H1 (cell line): ENCODE measurements around the gene INPPL1. TPM values are rescaled to one million over a fixed set of nuclear protein-coding genes. Genes with fewer than 3 reads are reported as not detected.

Experiments used
- CTCF ChIA-PET: fragments of 300-600 bp; sonication (Branson Sonifier 250); formaldehyde crosslinking; loops from one replicate; lab custom pipeline; 2021; ENCODE audit not compliant: partially characterized antibody; lab: Charles Lee
- POLR2A ChIA-PET: fragments of 300-600 bp; sonication (Branson Sonifier 250); formaldehyde crosslinking; loops from one replicate; lab custom pipeline; 2021; ENCODE audit warnings: inconsistent platforms; ENCODE audit not compliant: partially characterized antibody; lab: Charles Lee
- DNase-seq, 2 experiments: peaks; one replicate each; pipeline versions ENCODE4 v3.0.0 to v3.0.0-alpha.2; 2010 to 2022; ENCODE audit warnings: low spot score in 2 of 2, low read depth in 1 of 2, mixed read lengths in 1 of 2
- FAIRE-seq: peaks from 2 replicates; lab custom pipeline; 2011; peaks lifted over from hg19 to GRCh38; lab: Jason Lieb, UNC
- H2AFZ ChIP-seq: 2 replicates; pipeline ENCODE4 v1.8.1; 2012; ENCODE audit warnings: low read length, inconsistent platforms
- H2AK5ac ChIP-seq: 2 replicates; pipeline ENCODE4 v1.6.1; 2013; ENCODE audit warnings: low read depth, low read length
- H2BK120ac ChIP-seq: replicated peaks from 2 replicates; pipeline ENCODE3; 2013; ENCODE audit warnings: low read depth, low read length, inconsistent platforms
- H2BK12ac ChIP-seq: 2 replicates; pipeline ENCODE4 v1.6.1; 2013; ENCODE audit warnings: low read depth, low read length
- H2BK15ac ChIP-seq: 2 replicates; pipeline ENCODE4 v1.6.1; 2013; ENCODE audit warnings: low read length
- H2BK20ac ChIP-seq: 2 replicates; pipeline ENCODE4 v1.6.1; 2013; ENCODE audit warnings: low read length
- H2BK5ac ChIP-seq: 2 replicates; pipeline ENCODE4 v1.6.1; 2013; ENCODE audit warnings: low read depth, low read length
- H3K14ac ChIP-seq: 2 replicates; pipeline ENCODE4 v1.6.1; 2013; ENCODE audit warnings: inconsistent platforms; ENCODE audit not compliant: insufficient read length
- H3K18ac ChIP-seq: 2 replicates; pipeline ENCODE4 v1.6.1; 2013; ENCODE audit warnings: low read length; ENCODE audit errors: extremely low read depth
- H3K23ac ChIP-seq: 2 replicates; pipeline ENCODE4 v1.6.1; 2013; ENCODE audit warnings: inconsistent platforms; ENCODE audit not compliant: insufficient read length
- H3K23me2 ChIP-seq: 2 replicates; pipeline ENCODE4 v1.6.1; 2013; ENCODE audit warnings: low read depth, low read length
- H3K27ac ChIP-seq: 2 replicates; pipeline ENCODE4 v1.6.1; 2011; ENCODE audit warnings: low read depth, low read length, inconsistent platforms
- H3K27me3 ChIP-seq, 4 experiments: replicated peaks in 1 of 4; 1 replicate in 1 of 4; 2 replicates in 3 of 4; pipeline versions ENCODE4 v1.6.1 to v1.8.1; 2011 to 2013; ENCODE audit warnings: low read length in 3 of 4, mild to moderate bottlenecking in 3 of 4, inconsistent platforms in 2 of 4, mixed read lengths in 2 of 4, moderate library complexity in 1 of 4; ENCODE audit not compliant: control insufficient read depth in 3 of 4, insufficient read depth in 3 of 4; ENCODE audit errors: extremely low read depth in 1 of 4
- H3K36me3 ChIP-seq, 4 experiments: 2 replicates each; pipeline versions ENCODE4 v1.6.1 to v1.8.1; 2011 to 2013; ENCODE audit warnings: mild to moderate bottlenecking in 4 of 4, low read length in 3 of 4, moderate library complexity in 2 of 4, control low read depth in 1 of 4, inconsistent platforms in 1 of 4; ENCODE audit not compliant: insufficient read depth in 4 of 4, control insufficient read depth in 2 of 4
- H3K4ac ChIP-seq: replicated peaks from 2 replicates; pipeline ENCODE3; 2013; ENCODE audit warnings: low read length, low read depth, mixed read lengths, inconsistent platforms; ENCODE audit not compliant: insufficient read length
- H3K4me1 ChIP-seq, 4 experiments: replicated peaks in 1 of 4; 1 replicate in 1 of 4; 2 replicates in 3 of 4; pipeline versions ENCODE4 v1.6.1 to v1.8.1; 2011 to 2013; ENCODE audit warnings: low read length in 3 of 4, inconsistent platforms in 2 of 4, mixed read lengths in 1 of 4; ENCODE audit not compliant: insufficient read depth in 4 of 4, control insufficient read depth in 3 of 4
- H3K4me2 ChIP-seq, 2 experiments: 2 replicates each; pipeline versions ENCODE4 v1.6.1 to v1.8.1; 2011 to 2013; ENCODE audit warnings: low read depth in 2 of 2, low read length in 2 of 2, control low read depth in 1 of 2, inconsistent platforms in 1 of 2, mild to moderate bottlenecking in 1 of 2; ENCODE audit not compliant: insufficient read depth in 1 of 2
- H3K4me3 ChIP-seq, 4 experiments: fragments of 200-600, 300-600 bp in 1 of 4; sonication (generic), shearing (Covaris generic), sonication (Bioruptor Twin) in 1 of 4; 2 replicates each; pipeline versions ENCODE4 v1.5.1 to v1.8.1; 2011 to 2016; ENCODE audit warnings: low read length in 4 of 4, low read depth in 3 of 4, control low read depth in 2 of 4, inconsistent platforms in 2 of 4, mild to moderate bottlenecking in 2 of 4, mixed read lengths in 1 of 4, moderate library complexity in 1 of 4; ENCODE audit not compliant: insufficient read depth in 2 of 4; ENCODE audit errors: extremely low read depth in 1 of 4
- H3K56ac ChIP-seq: replicated peaks from 2 replicates; pipeline ENCODE3; 2013; ENCODE audit warnings: low read depth, mild to moderate bottlenecking, mixed read lengths, low read length, inconsistent platforms; ENCODE audit not compliant: insufficient read length
- H3K79me1 ChIP-seq: 2 replicates; pipeline ENCODE4 v1.6.1; 2013; ENCODE audit warnings: low read depth, low read length, control low read depth
- H3K79me2 ChIP-seq, 2 experiments: 2 replicates each; pipeline versions ENCODE4 v1.6.1 to v1.8.1; 2012 to 2013; ENCODE audit warnings: low read length in 2 of 2, mild to moderate bottlenecking in 2 of 2, inconsistent platforms in 1 of 2; ENCODE audit not compliant: insufficient read depth in 2 of 2, control insufficient read depth in 1 of 2
- H3K9ac ChIP-seq, 4 experiments: replicated peaks in 1 of 4; 1 replicate in 1 of 4; 2 replicates in 3 of 4; pipeline versions ENCODE4 v1.6.1 to v1.8.1; 2011 to 2013; ENCODE audit warnings: low read depth in 3 of 4, low read length in 3 of 4, control low read depth in 2 of 4, mild to moderate bottlenecking in 2 of 4, moderate library complexity in 2 of 4, inconsistent platforms in 1 of 4; ENCODE audit errors: extremely low read depth in 1 of 4
- H3K9me3 ChIP-seq, 2 experiments: 2 replicates each; pipeline versions ENCODE4 v1.6.1 to v1.8.1; 2012 to 2013; ENCODE audit warnings: mild to moderate bottlenecking in 2 of 2, moderate library complexity in 2 of 2, control low read depth in 1 of 2, inconsistent platforms in 1 of 2, low read depth in 1 of 2, low read length in 1 of 2, mixed read lengths in 1 of 2; ENCODE audit not compliant: insufficient read depth in 2 of 2
- H4K20me1 ChIP-seq, 2 experiments: replicated peaks in 1 of 2; 2 replicates each; pipeline versions ENCODE3 to v1.8.1; 2011 to 2013; ENCODE audit warnings: inconsistent platforms in 2 of 2, low read length in 2 of 2, mild to moderate bottlenecking in 1 of 2; ENCODE audit not compliant: insufficient read depth in 2 of 2, control insufficient read depth in 1 of 2
- H4K5ac ChIP-seq: 2 replicates; pipeline ENCODE4 v1.6.1; 2013; ENCODE audit warnings: low read length, low read depth, mixed read lengths, inconsistent platforms; ENCODE audit not compliant: insufficient read length
- H4K8ac ChIP-seq: 2 replicates; pipeline ENCODE4 v1.8.0; 2013; ENCODE audit warnings: mild to moderate bottlenecking, moderate library complexity, low read length, inconsistent platforms; ENCODE audit not compliant: insufficient read depth; ENCODE audit errors: extremely low read depth
- H4K91ac ChIP-seq: replicated peaks from 2 replicates; pipeline ENCODE3; 2013; ENCODE audit warnings: low read length, mixed read lengths, inconsistent platforms; ENCODE audit not compliant: insufficient read length
- ASH2L ChIP-seq: fragments of 200-600, 300-600 bp; sonication (generic); IDR thresholded peaks from one replicate; pipeline ENCODE4 v1.7.1; 2017; ENCODE audit warnings: low read length
- CREB1 ChIP-seq: IDR thresholded peaks from 2 replicates; pipeline ENCODE4 v1.6.1; 2012; ENCODE audit warnings: inconsistent platforms
- EGR1 ChIP-seq: IDR thresholded peaks from 2 replicates; pipeline ENCODE4 v1.6.1; 2011; ENCODE audit warnings: low read depth, low read length, borderline replicate concordance
- EP300 ChIP-seq, 2 experiments: IDR thresholded peaks; 1 replicate in 1 of 2; 2 replicates in 1 of 2; pipeline ENCODE4 v1.6.1; 2011 to 2012; ENCODE audit warnings: low read depth in 2 of 2, low read length in 2 of 2, mild to moderate bottlenecking in 2 of 2, borderline replicate concordance in 1 of 2, inconsistent platforms in 1 of 2, moderate library complexity in 1 of 2
- KDM4A ChIP-seq: IDR thresholded peaks from one replicate; pipeline ENCODE4 v1.7.1; 2012; ENCODE audit warnings: low read depth, mild to moderate bottlenecking, moderate library complexity, low read length, inconsistent platforms; ENCODE audit not compliant: severe bottlenecking
- PHF8 ChIP-seq: fragments of 200-600 bp; sonication (generic); conservative IDR thresholded peaks from 2 replicates; pipeline ENCODE4 v1.7.1; 2012; ENCODE audit warnings: low read depth, mild to moderate bottlenecking, inconsistent platforms, low read length, moderate library complexity
- SP4 ChIP-seq: IDR thresholded peaks from 2 replicates; pipeline ENCODE4 v1.6.1; 2012; ENCODE audit warnings: low read length, inconsistent platforms
- TBP ChIP-seq: IDR thresholded peaks from 2 replicates; pipeline ENCODE4 v1.6.1; 2011; ENCODE audit warnings: low read depth, low read length, improper control_type of control experiment
- WGBS, 2 experiments: shearing (Covaris generic) in 1 of 2; methylation state at CpG; one replicate each; pipeline versions ENCODE4 v1.1.6 to v1.1.7; 2013 to 2015; ENCODE audit warnings: low lambda C conversion rate in 2 of 2, mixed read lengths in 2 of 2, inconsistent platforms in 1 of 2, low coverage in 1 of 2, missing lambda C conversion rate in 1 of 2; ENCODE audit not compliant: insufficient replicate concordance in 2 of 2, insufficient coverage in 1 of 2, insufficient read length in 1 of 2; ENCODE audit errors: extremely low coverage in 1 of 2, missing lambda C conversion rate in 1 of 2; 5-methylcytosine and 5-hydroxymethylcytosine counted together
- polyA plus RNA-seq, 7 experiments: library from polyadenylated mRNA; depleted of rRNA in 3 of 7; stranded (reverse) in 5 of 7; unstranded in 2 of 7; fragments of >200 nt in 5 of 7; fragments of 200-250 nt in 2 of 7; gene quantifications; 1 replicate in 5 of 7; 2 replicates in 1 of 7; 4 replicates in 1 of 7; pipeline versions ENCODE4 v1.2.1 to v1.2.3, GENCODE V29; 2011 to 2013; ENCODE audit warnings: missing spikeins in 2 of 7, mixed read lengths in 2 of 7
- total RNA-seq: library from RNA; stranded (reverse); fragmentation: NEBNext Ultra II Directional; extraction: Animal tissue kit (Norgen Biotek cat#: 25700); gene quantifications from 2 replicates; pipeline ENCODE4 v1.2.1, GENCODE V29; 2021

The INPPL1 gene
- total and polyA plus RNA-seq, 2 of the 8 experiments (the other 6 are each of a cell fraction or from before 2014, with no cell fraction given) = 54.5 to 79.5 TPM

DNA sequence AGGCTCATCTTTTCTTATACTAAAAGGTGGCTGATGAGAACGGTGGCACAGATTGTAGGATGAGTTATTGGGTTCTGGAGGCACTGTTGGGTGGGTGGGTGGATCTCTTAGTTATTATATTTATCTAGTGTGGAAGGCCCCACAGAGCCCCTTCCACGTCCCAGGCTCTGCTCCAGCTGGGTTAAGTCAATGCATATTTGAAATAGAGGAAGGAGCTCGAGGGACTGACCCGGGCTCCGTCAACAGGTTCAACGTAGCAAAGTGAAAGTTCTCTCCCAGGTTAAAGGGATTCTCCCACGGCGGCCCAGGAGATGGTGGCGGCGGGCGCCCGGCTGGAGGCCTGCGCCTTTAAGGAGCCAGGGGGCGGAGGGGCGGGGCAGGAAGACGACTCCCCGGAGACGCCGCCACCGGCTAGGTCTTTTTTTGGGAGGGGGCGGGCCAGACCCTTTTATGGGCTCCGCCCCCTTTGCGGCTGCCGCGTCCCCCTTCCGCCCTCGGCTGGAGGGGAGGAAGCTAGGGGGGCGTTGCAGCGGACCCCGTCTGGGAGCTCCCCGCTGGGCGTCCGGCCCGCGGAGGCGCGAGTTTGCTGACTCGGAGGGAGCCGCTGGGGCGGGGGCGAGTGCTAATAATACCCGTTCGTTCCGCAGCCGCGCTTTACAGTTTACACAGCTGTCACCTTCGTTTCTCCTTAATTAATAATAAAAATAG is 1.5 kb upstream of the INPPL1 start:
- Histone ChIP-seq H3K4ac (no peak overlapping the region), H3K27ac (no peak overlapping the region), H2BK15ac (no peak overlapping the region), H3K9me3 (no peaks in the 10 kb centered on the region), H3K23me2 (peaks cover 15% of the 10 kb centered on the region), H3K9ac (no peak overlapping the region; a peak in 1 of 7 replicates), H3K4me3 (peak overlapping the region; percentile 67 to 89 (median 76)), H2AK5ac (no peak overlapping the region), H2BK120ac (no peak overlapping the region), H2AFZ (0 out of 2 replicates have a peak overlapping the region, but pooled peaks have one; percentile 13), H3K4me2 (peak overlapping the region; percentile 84 to 95), H3K4me1 (peaks cover 10 to 11% (median 11%) of the 10 kb centered on the region in 4 experiments; a peak in 6 of 7 replicates), H3K18ac (peak overlapping the region; percentile 32; the same call in 1 of the 2 replicates), H2BK12ac (no peak overlapping the region), H4K5ac (no peak overlapping the region), H4K8ac (peak overlapping the region; percentile 51; the same call in 1 of the 2 replicates), H2BK5ac (peak overlapping the region; percentile 61; the same call in 1 of the 2 replicates), H3K14ac (no peak overlapping the region), H4K20me1 (peaks cover 4 to 12% of the 10 kb centered on the region in 2 experiments), H3K79me2 (peaks cover 0 to 11% of the 10 kb centered on the region in 2 experiments; a peak in 2 of 4 replicates), H2BK20ac (0 out of 2 replicates have a peak overlapping the region, but pooled peaks have one; percentile 80), H3K27me3 (no peaks in the 10 kb centered on the region; a peak in 2 of 7 replicates), H3K23ac (no peak overlapping the region), H3K36me3 (no peaks in the 10 kb centered on the region), H3K56ac (no peak overlapping the region), H4K91ac (no peak overlapping the region), H3K79me1 (peaks cover 6% of the 10 kb centered on the region)
- WGBS, 2 experiments = 5% methylated on average over 28 of the region's 47 CpGs; no CpG with 5 or more reads in 1 of the 2 experiments
- ChIA-PET CTCF (interaction anchor here (0.9 to 8.3 kb wide), 7 partner anchors 13 to 191 kb away, joined by 3 to 72 read pairs (median 4); no protein-coding TSS in a partner anchor), POLR2A (interaction anchor here (0.6 to 9.9 kb wide), 17 partner anchors 9 to 1015 kb away, joined by 3 to 160 read pairs (median 3); partner anchors contain the start of genes ANAPC15 and PHOX2A)
- no peak for FAIRE-seq
- DNase-seq = peak; percentile 84 to 92
- TF ChIP-seq EGR1 = peak; percentile 64
- no peak for TF ChIP-seq KDM4A
- TF ChIP-seq EP300 (IDR thresholded peaks at IDR 0.05; ENCODE audit: borderline replicate concordance in 1 of 2, low read depth in 2 of 2, low read length in 2 of 2) = peak in 1 of 2 experiments; percentile 42; a peak in 1 of 3 replicates
- no peak for TF ChIP-seq TBP
- TF ChIP-seq ASH2L = peak; percentile 61
- TF ChIP-seq CREB1 = no peak
- peak; percentile 55; the same call in 1 of the 2 replicates for TF ChIP-seq SP4
- TF ChIP-seq PHF8 = 0 out of 2 replicates have a peak, but pooled peaks have one; percentile 51
